Erythroblast (primary cell): ENCODE data around the gene PLPP7.

Experiments
- GATA1 ChIP-seq: IDR thresholded peaks from 2 replicates; pipeline ENCODE4 v1.6.1; 2011; ENCODE audit warnings: low read depth, mild to moderate bottlenecking, control low read depth, low read length, moderate library complexity
- POLR2A ChIP-seq: IDR thresholded peaks from 2 replicates; pipeline ENCODE4 v1.6.1; 2011; ENCODE audit warnings: mild to moderate bottlenecking, low read length

GRCh38 chr9:131312246-131312645, 22.7 kb downstream of the PLPP7 start:
- no peak for TF ChIP-seq POLR2A
- TF ChIP-seq GATA1, result no peak
